IPS DF 19.7 (cell line): ENCODE measurements around the gene IL36RN.

Source experiments
- DNase-seq: peaks from one replicate; pipeline ENCODE4 v3.0.0-alpha.2; 2013; ENCODE audit warnings: low read depth, low spot score

The IL36RN gene

DNA sequence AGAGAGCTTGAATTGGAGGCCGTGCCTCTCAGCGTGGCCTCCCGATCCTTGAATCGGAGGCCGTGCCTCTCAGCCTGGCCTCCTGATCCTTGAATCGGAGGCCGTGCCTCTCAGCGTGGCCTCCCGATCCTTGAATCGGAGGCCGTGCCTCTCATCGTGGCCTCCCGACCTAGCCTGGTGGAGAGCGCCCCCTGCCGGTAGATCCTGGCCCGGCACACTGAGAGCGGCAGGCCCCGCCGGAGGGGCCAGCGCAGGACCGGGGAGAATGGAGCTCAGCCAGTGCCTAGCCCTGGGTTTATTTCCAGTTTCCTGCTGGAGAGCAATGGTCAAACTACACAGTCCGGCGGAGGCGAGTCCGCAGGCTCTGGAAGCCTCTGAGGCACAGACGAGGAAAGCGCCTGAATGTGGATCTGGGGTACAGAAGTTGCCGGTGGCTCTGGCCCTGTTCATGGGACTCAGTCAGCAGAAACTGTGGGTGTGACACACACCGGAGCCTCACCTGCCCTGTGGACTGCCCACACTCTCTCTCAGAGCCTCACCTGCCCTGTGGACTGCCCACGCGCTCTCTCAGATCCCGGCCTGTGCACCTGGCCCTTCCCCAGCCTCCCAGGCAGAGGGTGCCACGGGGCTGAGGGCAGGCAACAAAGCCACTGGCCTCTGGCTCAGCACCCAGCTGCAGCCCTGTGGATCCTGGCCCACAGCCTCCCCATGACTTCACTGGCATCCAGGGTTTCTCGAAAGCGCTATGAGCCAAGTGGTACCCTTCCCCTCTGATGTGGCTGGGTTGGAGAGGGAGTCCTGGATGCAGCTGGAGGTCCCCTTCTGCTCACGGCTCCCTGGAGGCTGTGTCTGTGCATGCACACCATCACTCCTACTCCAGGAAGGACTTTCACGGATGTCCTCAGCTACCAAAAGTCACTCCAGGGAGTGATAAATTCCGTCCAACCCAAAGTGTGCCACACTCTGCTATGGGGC is 7.8 kb upstream of the IL36RN start:
- no peak for DNase-seq

DNA sequence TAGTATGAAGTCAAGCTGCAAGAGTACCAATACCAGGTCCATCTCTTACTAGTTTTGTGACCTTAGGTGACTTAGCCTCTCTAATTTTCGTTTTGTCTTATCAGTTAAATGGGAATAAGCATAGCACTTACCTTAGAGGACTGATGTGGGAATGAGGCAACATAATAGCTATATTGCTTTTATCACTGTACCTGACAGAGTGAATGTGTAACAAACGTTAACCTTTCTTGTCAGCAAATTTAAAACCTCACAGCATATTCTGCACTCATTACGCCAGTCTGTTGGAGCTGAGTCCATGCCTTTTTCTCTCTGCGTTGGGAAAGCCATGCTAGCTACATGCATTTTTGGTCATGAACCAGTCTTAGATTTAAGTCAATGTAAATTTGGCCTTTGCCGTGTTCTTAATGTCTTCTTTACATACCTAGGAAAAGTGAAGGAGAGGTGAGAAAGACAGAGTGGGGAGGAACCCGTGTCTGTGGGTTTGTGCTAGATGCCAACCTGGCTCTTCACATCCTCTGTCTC is 6.5 kb upstream of the IL36RN start, which contains the start of gene IL36B:
IL36B (minus strand) TSS at position 472 of the 522 bp plus-strand sequence.
- no peak for DNase-seq

DNA sequence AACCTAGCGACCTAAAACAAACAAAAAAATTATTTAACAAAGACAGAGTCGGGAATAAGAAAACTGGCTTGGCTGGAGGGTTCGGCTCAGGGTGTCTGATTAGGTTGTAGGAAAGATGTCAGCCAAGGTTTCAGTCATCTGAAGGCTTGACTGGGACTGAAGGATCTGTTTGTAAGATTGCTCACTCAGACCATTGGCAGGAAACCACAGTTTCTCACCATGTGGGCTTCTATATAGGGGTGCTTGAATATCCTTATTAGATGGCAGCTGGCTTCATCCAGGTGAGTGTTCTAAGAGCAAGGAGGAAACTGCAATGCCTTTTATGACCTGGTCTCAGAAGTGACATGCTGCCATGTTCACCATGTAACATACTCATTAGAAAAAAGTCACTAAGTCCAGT is 5.3 kb upstream of the IL36RN start:
- no peak for DNase-seq

DNA sequence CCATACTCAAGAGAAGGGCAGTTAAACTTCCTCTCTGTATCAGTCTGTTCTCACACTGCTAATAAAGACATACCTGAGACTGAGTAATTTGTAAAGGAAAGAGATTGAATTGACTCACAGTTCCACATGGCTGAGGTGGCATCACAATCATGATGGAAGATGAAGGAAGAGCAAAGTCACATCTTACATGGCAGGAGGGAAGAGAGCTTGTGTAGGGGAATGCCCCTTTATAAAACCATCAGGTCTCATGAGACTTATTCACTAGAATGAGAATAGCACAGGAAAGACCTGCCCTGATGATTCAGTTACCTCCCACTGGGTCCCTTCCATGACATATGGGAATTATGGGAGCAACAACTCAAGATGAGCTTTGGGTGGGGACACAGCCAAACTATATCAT is 4.9 kb upstream of the IL36RN start:
- DNase-seq, result no peak

DNA sequence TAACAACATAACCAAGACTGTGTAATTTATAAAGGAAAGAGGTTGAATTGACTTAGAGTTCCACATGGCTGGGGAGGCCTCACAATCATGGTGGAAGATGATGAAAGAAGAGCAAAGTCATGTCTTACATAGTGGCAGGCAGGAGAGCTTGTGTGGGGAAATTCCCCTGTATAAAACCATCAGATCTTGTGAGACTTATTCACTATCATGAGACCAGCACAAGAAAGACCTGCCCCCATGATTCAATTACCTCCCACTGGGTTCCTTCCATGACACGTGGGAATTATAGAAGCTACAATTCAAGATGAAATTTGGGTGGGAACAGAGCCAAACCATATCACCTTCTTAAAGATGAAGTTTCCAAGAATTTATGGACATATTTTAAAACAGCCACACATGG is 2.5 kb upstream of the IL36RN start:
- no peak for DNase-seq

DNA sequence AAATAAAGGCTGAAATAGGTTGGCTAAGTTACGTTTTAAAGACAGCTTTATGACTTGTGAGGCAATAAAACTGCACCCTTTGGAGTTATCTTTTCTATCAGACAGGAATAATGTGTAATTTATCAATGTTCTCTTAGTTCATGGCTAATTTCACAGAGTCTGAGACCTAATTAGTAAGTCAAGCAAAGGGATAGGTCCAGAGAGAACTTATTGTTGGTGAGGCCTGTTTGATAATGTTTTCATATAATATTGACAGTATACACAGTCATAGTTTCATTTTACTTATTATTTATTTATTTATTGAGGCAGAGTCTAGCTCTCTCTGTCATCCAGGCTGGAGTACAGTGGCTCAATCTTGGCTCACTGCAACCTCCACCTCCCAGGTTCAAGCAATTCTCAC is 1.9 kb upstream of the IL36RN start:
- DNase-seq, result no peak

DNA sequence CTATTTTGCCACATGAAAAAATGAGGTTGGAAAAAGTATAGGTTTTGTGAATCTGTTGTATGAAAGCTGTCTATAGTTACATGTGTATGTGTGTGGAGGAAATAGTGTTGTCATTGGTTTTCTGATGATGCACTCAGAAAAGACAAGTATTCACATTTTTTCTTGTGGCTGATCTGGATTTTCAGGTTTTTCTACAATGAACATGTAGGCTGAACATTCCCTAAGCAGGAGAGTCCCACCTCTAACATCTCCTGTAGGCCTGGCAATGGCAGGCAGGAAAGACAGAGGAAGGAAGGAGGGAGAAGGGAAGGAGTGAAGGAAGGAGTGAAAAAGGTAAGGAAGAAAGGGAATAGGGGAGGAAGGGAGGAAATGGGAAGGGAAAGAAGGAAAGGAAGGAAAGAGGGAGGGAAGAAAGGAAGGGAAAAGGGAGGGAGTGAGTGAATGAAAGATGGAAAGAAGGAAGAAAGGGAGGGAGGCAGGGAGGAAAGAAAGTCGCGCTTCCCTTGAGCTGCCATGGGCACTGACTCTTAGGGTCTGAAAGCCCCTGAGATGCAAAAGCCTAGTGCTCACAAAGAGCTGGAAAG is 495 bp upstream of the IL36RN start:
- no peak for DNase-seq

DNA sequence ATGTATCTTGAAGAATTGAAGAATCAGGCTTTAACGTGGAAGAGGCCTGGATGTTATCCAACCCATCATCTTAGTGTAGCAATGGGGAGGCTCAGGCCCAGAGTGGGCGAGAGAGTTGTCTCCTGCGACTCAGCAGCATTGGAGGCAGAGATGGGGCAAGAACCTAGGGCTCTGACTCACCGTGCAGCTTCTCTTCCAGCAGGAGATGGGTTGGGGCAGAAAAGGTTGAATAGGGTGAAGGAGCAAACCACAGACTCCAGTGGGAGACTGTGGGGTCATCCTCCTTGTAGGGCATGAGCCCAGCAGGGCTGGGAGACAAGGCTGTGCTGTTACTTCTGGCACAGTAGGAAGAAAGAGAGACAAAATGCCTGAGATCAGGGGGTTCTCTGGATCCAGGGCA is 1.4 kb downstream of the IL36RN start:
- no peak for DNase-seq

DNA sequence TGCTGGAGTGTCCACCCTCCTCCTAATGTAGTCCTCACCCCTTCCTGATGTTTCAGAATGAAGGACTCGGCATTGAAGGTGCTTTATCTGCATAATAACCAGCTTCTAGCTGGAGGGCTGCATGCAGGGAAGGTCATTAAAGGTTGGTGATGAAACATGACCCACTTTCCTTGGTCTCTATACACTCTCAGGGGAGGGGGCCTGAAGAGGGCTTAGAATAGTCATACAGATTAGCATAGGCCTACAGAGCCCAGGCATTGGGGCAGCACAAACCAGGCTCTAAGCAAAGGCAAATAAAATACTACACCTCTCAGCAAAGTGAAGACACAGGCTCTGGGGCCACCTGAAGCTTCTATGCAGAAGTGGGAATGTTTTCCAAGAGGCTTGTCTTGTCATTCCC is 1.8 kb downstream of the IL36RN start:
- DNase-seq, result no peak

DNA sequence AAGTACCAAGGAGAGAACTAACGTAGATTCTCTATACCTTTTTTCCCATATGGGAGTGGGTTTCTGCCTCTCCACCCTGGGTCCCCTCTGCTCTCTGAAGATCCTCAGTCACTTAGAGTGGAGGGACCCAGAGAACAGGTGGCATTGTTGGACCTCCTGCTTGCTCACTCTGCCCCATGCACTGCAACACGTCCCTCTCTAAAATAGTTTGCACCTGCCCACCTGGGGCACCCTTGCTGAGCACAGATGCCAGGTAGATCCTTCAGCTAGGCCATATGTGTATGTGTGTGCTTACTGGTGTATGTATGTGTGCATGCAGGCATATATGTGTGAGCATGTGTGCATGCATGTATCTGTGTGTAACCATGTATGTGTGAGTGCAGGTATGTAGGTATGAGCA is 2.2 kb downstream of the IL36RN start:
- no peak for DNase-seq

DNA sequence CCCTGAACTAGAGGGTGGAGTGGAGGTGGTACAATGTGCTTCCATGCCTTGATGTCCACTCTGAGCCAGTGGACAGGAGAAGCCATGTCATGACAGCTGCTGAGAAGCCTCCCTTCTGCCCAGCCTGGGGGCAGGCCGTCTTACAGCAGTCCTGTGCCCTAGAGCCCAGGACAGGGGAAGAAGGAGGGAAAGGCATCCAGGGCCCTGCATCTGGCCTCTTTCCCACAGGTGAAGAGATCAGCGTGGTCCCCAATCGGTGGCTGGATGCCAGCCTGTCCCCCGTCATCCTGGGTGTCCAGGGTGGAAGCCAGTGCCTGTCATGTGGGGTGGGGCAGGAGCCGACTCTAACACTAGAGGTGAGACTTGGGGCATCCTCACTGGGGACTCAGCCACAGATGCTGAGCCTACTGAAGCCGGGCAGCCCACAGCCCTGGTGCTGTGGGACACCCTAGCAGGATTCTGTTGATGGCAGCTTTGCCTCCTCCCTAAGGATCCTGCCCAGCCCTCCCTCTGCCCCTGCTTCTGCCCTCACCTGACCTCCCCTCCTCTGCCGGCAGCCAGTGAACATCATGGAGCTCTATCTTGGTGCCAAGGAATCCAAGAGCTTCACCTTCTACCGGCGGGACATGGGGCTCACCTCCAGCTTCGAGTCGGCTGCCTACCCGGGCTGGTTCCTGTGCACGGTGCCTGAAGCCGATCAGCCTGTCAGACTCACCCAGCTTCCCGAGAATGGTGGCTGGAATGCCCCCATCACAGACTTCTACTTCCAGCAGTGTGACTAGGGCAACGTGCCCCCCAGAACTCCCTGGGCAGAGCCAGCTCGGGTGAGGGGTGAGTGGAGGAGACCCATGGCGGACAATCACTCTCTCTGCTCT is 3.1 kb downstream of the IL36RN start:
- no peak for DNase-seq

DNA sequence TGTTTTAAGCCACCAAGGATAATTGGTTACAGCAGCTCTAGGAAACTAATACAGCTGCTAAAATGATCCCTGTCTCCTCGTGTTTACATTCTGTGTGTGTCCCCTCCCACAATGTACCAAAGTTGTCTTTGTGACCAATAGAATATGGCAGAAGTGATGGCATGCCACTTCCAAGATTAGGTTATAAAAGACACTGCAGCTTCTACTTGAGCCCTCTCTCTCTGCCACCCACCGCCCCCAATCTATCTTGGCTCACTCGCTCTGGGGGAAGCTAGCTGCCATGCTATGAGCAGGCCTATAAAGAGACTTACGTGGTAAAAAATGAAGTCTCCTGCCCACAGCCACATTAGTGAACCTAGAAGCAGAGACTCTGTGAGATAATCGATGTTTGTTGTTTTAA is 5.3 kb downstream of the IL36RN start:
- no peak for DNase-seq

DNA sequence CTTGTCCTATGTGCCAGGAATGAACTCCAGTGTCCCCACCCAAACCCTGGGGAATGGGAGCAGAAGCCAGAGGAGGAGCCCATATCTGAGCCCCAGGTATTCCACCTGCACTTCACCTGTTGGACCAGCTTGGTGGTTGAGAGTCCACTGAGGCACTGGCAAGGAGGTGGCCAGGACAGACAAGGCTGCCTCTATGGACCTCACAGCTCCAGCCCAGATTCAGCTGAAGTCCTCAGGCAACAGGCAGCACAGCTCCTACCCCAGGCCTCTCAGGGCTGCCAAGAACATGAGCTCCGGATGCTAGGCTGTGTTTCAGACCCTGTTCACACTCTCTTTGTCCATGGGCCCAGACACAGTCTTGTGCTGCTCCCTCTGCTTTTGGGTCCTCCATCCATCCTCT is 5.9 kb downstream of the IL36RN start:
- no peak for DNase-seq

DNA sequence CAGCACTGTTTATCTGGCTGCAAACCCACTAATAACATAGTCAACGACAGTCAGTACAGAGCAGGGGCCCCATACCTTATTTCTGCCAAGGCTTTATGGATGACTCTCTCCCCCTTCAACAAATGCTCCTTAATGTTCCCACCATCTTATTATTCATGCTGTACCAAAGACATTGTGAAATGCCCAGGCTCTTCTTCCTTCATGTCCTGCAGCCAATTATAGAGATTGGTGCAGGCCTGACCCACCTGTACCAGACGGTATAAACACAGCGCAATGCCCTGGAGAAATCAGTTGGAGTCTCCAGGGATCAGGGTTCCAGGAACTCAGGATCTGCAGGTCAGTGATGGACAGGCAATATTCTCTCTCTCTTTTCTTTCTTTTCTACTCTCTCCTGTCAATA is 8.7 kb downstream of the IL36RN start, which contains the start of gene IL1F10:
IL1F10 (plus strand) TSS at position 290 of the 400 bp plus-strand sequence. CDS start 4,769 bp downstream, outside the sequence.
- no peak for DNase-seq

DNA sequence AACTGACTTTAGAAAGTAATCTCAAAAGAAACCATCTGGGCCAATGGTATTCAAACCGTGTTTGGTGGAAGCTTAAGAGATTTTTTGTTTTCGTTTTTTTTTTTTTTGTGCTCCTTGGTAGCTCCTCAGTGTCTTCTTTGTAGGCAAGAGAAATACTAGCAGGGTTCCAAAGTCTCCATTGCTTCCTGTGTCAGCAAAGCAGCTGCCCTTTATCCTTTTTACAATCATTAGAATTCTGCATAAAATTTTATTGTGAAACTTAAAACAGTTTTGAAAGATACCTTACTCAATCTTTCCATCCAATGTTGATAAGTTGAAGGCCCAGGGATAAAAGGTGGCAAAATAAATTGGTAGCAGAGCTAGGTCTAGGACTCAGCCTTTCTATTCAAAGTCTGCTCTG is 9.3 kb downstream of the IL36RN start:
- DNase-seq, result no peak

DNA sequence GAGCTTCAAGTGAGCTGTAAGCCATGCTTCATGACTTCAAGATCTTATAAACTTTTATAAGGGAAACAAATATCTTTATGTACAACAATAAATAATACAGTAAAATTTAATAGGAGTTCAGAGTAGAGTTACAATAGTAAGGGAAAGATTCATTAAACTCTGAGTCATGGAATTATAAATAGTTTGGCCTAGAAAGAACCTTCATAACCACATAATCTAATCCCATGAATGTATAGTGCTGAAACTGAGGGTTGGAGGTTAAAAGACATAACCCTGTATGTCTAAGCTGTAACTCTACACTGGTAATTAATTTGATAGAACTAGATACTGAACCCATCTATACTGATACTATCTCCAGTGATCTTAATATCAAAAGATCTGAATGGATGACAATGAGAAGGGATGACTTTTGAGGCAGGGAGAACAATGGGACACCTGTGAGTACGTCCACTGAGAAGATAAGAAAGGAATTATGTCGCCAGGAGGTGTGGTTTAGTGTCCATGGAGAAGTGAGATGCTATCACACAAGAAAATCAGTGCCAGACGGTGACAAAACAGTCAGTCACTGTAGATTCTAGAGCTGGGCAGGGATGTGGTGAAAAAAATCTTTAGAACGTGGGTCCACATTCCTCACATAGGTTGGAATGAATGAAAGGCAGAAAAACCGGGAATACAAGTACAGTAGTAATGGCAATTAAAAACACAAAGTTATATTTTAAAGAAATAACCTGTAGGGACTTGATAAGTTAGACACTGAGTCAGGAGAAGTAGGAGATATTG is 9.9 kb downstream of the IL36RN start:
- no peak for DNase-seq

DNA sequence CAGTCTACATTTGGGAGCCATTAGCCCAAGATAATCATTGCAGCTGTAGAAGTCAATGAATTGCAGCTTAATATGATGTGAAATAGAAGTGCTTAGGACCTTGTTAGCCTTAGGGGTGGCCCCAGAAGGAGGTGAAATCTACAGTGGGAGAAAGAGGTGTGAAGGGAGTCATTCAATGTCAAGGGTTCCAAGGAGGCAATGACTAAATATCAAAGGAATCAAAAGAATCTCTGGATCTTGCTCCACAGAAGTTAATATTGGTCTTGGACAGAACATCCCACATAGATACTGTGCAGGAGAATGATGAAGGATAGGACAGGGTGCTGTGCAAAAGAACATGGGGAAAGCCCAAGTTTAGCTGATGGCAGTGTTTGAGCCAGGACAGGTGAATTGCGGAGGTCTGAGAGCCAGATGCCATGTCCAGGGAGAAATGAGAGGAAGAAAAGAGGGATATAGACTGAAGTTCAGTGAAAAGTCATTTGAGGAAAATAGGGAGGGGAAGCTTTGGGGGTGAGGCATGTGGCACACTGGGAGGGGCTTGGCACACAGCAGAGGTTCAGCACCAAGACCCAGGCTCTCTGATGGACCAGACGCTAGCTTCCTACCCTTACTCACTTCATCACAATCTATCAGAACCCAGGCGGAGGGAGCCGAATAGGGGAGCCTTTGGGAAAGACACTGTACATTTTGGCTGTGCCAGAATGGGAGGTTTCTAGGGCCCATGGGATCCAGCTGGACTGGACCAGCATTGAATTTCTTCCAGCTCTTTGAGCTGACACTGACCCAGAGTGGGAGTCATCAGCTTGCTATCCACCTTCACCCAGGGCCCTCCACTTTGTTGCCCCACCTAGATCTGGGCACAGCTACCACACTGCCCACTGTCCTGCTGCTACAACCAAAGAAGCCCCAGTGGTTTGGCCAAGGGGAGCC is 10.9 kb downstream of the IL36RN start:
- DNase-seq, result no peak

DNA sequence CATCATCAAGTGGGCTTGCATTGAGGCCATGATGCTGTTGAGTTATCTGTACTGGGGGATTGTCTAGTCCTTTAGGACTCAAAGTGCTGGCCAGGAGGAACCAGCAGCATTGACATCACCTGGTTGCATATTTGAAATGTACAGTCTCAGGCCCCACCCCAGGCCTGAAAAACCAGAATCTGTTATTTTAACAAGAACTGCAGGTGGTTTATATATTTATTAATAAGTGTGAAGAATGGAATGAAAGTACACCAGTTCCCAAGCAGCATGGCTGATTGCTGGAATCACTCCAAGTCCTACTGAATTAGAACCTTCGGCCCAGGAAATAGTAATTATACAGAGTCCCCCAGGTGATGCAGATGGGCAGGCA is 11.6 kb downstream of the IL36RN start:
- DNase-seq, result no peak

DNA sequence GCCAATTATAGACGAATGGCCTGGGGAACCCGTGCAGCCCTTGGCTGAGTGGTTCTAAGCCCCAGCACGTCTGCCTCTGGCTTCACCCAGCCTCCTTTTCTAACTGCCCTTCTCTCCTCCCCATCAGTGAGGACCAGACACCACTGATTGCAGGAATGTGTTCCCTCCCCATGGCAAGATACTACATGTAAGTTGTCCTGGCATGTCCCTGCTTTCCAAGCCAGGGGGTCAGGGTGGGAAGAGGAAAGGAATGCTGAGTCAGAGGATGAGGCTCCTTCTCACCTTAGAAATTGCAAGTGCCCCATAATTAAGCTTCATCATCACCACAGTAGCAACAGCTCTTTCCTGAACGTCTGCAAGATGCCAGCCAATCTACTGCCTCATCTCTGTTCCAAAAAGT is 13.6 kb downstream of the IL36RN start:
- DNase-seq, result no peak

DNA sequence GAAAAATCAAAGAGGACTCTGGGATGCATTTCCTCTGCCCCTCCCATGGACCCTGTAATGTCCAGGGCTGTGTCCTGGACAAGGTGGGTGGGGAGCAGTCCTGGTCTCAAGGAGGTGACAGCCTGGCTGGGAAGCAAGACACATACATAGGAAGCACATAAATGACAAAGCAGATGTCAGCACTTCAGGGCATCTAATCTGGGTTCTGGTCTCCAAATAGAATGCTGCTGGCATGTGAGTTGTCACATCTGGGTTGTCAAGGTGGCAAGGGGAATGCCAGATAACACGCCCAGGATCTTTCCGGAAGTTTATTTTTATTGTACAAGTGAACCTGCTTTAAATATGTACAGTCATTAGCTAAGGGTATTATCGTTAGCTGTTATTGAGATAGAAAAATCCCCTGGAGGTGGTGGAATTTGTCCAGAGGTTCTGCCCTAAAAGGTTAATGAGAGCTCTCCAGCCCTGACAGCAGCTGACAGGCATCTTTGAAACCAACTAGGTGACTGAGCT is 14.4 kb downstream of the IL36RN start:
- DNase-seq, result no peak
